LNCaP clone FGC (cell line): ENCODE results near the gene LRRC8B.
"Not testable (repeated sequence)": the region's sequence is repeated elsewhere in the genome, so short reads cannot be mapped to it uniquely, and the experiment has no call there.

ENCODE experiments used
- DNase-seq: peaks from one replicate; pipeline ENCODE4 v3.0.0-alpha.2; 2011; ENCODE audit warnings: low read depth
- H3K4me3 ChIP-seq: 2 replicates; pipeline ENCODE4 v1.5.1; 2011; ENCODE audit warnings: mild to moderate bottlenecking, low read depth, low read length, control low read depth
- CTCF ChIP-seq: IDR thresholded peaks from 2 replicates; pipeline ENCODE4 v1.5.1; 2012; ENCODE audit warnings: mild to moderate bottlenecking; ENCODE audit not compliant: control insufficient read depth, insufficient read depth; ENCODE audit errors: extremely low read depth

LRRC8B gene

GRCh38 chr1:89487972-89488371, 36.7 kb upstream of the LRRC8B start:
- no peak overlapping the region for H3K4me3 ChIP-seq
- DNase-seq, result no peak
- TF ChIP-seq CTCF, result no peak

GRCh38 chr1:89489047-89489729, 35.4 kb upstream of the LRRC8B start:
- no peak overlapping the region for H3K4me3 ChIP-seq
- no peak for DNase-seq
- TF ChIP-seq CTCF, result no peak

- TF ChIP-seq CTCF, result no peak
- no peak for DNase-seq
- H3K4me3 ChIP-seq, result no peak overlapping the region
Observed at GRCh38 chr1:89490389-89490788, 34.2 kb upstream of the LRRC8B start.

GRCh38 chr1:89499320-89499719, 25.3 kb upstream of the LRRC8B start:
- no peak for DNase-seq
- no peak overlapping the region for H3K4me3 ChIP-seq
- no peak for TF ChIP-seq CTCF

- H3K4me3 ChIP-seq, result no peak overlapping the region
- no peak for DNase-seq
Observed at GRCh38 chr1:89502042-89502441, 22.6 kb upstream of the LRRC8B start.

GRCh38 chr1:89502895-89503294, 21.7 kb upstream of the LRRC8B start:
- H3K4me3 ChIP-seq, result no peak overlapping the region
- no peak for TF ChIP-seq CTCF
- DNase-seq, result no peak

More at GRCh38 chr1:89502042-89502441, 22.6 kb upstream of the LRRC8B start:
- no peak for TF ChIP-seq CTCF

- no peak for DNase-seq
- H3K4me3 ChIP-seq, result no peak overlapping the region
- no peak for TF ChIP-seq CTCF
Observed at GRCh38 chr1:89503690-89504089, 20.9 kb upstream of the LRRC8B start.

- not testable (repeated sequence) for DNase-seq, H3K4me3 ChIP-seq
Observed at GRCh38 chr1:89510061-89510460, 14.6 kb upstream of the LRRC8B start.
